MCF 10A (cell line): ENCODE data around the gene COG4. TPM values are rescaled to one million over a fixed set of nuclear protein-coding genes. Genes with fewer than 3 reads are reported as not detected.

Experiments
- BruUV-seq: library from RNA; stranded (reverse); fragments of 400-500 nt; replicated peaks from 2 replicates; lab custom pipeline; 2021; lab: Mats Ljungman, UMichigan
- CTCF ChIA-PET: fragments of 300-600 bp; sonication (Branson Sonifier 250); formaldehyde crosslinking; extraction: SDS; loops from one replicate; lab custom pipeline; 2021; ENCODE audit warnings: antibody characterized with exemption, inconsistent platforms; lab: Yijun Ruan, JAX
- POLR2A ChIA-PET: fragments of 300-600, 350-650 bp; sonication (Branson Sonifier 250); formaldehyde crosslinking; extraction: SDS; loops from one replicate; lab custom pipeline; 2020; ENCODE audit warnings: antibody characterized with exemption, inconsistent platforms; lab: Yijun Ruan, JAX
- DNase-seq: peaks from one replicate; pipeline ENCODE4 v3.0.0-alpha.2; 2018; ENCODE audit not compliant: unreplicated experiment
- H3K27ac Mint-ChIP-seq: one replicate; pipeline ENCODE4 v1.8.0; 2022; ENCODE audit warnings: mild to moderate bottlenecking, low read depth, mixed read lengths; ENCODE audit not compliant: unreplicated experiment
- H3K27me3 Mint-ChIP-seq: one replicate; pipeline ENCODE4 v1.8.0; 2022; ENCODE audit warnings: mixed read lengths; ENCODE audit not compliant: insufficient read depth, unreplicated experiment
- H3K36me3 Mint-ChIP-seq: one replicate; pipeline ENCODE4 v1.8.0; 2022; ENCODE audit warnings: mild to moderate bottlenecking, moderate library complexity, mixed read lengths; ENCODE audit not compliant: insufficient read depth, unreplicated experiment
- H3K4me1 Mint-ChIP-seq: one replicate; pipeline ENCODE4 v1.8.0; 2022; ENCODE audit warnings: mixed read lengths; ENCODE audit not compliant: insufficient read depth, unreplicated experiment
- H3K4me3 Mint-ChIP-seq: one replicate; pipeline ENCODE4 v1.8.0; 2022; ENCODE audit warnings: mild to moderate bottlenecking, moderate library complexity, mixed read lengths; ENCODE audit not compliant: unreplicated experiment
- H3K9me3 Mint-ChIP-seq: one replicate; pipeline ENCODE4 v1.8.0; 2022; ENCODE audit warnings: mixed read lengths; ENCODE audit not compliant: unreplicated experiment
- CTCF ChIP-seq: fragments of 200-600 bp; IDR thresholded peaks from one replicate; pipeline ENCODE4 v1.8.0; 2022; ENCODE audit warnings: antibody characterized with exemption, mild to moderate bottlenecking; ENCODE audit not compliant: unreplicated experiment
- intact Hi-C: fragments of 100-400 bp; cut with micrococcal nuclease; formaldehyde crosslinking; loops from 2 replicates; pipeline ENCODE4 v1.14.1; 2022
- total RNA-seq: library from RNA; stranded (reverse); gene quantifications from 2 replicates; pipeline ENCODE4 v1.2.3, GENCODE V29; 2022

Gene COG4
- total RNA-seq, 1 experiment from 2014 or later, result 62.2 TPM

- H3K9me3 Mint-ChIP-seq, result no peaks in the 10 kb centered on the region
- no peak for DNase-seq
- intact Hi-C loops, result no loop called here
- no peaks in the 10 kb centered on the region for H3K36me3 Mint-ChIP-seq
- CTCF ChIA-PET, result no interaction called here
- BruUV-seq, result no TSS peak
- POLR2A ChIA-PET, result interaction anchor here (2.0 kb wide), 1 partner anchor 53 kb away, joined by 9 read pairs; no protein-coding TSS in a partner anchor
- no peaks in the 10 kb centered on the region for H3K27me3 Mint-ChIP-seq
- no peak for TF ChIP-seq CTCF
- no peaks in the 10 kb centered on the region for H3K4me1 Mint-ChIP-seq
- H3K27ac Mint-ChIP-seq, result no peak overlapping the region
- H3K4me3 Mint-ChIP-seq, result no peak overlapping the region
Measured at GRCh38 chr16:70444249-70445063, 78.9 kb downstream of the COG4 start.

GRCh38 chr16:70442344-70442743 lies 81.0 kb downstream of the COG4 start:
- H3K27me3 Mint-ChIP-seq, result no peaks in the 10 kb centered on the region
- H3K9me3 Mint-ChIP-seq, result no peaks in the 10 kb centered on the region
- ChIA-PET CTCF (interaction anchor here (0.6 kb wide), 2 partner anchors 92 to 190 kb away, joined by 3 to 4 read pairs; partner anchors contain the start of gene EXOSC6), POLR2A (interaction anchor here (2.0 to 2.1 kb wide), 2 partner anchors 12 to 51 kb away, joined by 6 to 9 read pairs; partner anchors contain the start of gene FCSK)
- BruUV-seq, result no TSS peak
- H3K4me3 Mint-ChIP-seq, result no peak overlapping the region
- peaks cover 11% of the 10 kb centered on the region for H3K4me1 Mint-ChIP-seq
- H3K36me3 Mint-ChIP-seq, result no peaks in the 10 kb centered on the region
- intact Hi-C loops, result no loop called here
- no peak for TF ChIP-seq CTCF
- no peak overlapping the region for H3K27ac Mint-ChIP-seq
- DNase-seq, result no peak

- BruUV-seq, result no TSS peak
- POLR2A ChIA-PET, result interaction anchor here (0.9 to 2.1 kb wide), 2 partner anchors 13 to 60 kb away, joined by 4 to 6 read pairs; partner anchors contain the start of gene FCSK
Measured at GRCh38 chr16:70441406-70441990, 81.9 kb downstream of the COG4 start.

More at GRCh38 chr16:70441406-70441990, 81.9 kb downstream of the COG4 start:
- intact Hi-C loops, result no loop called here
- no peaks in the 10 kb centered on the region for H3K36me3 Mint-ChIP-seq
- H3K27me3 Mint-ChIP-seq, result no peaks in the 10 kb centered on the region
- H3K9me3 Mint-ChIP-seq, result no peaks in the 10 kb centered on the region
- no peak for TF ChIP-seq CTCF
- H3K4me1 Mint-ChIP-seq, result peaks cover 12% of the 10 kb centered on the region
- H3K4me3 Mint-ChIP-seq, result no peak overlapping the region
- no peak for DNase-seq
- CTCF ChIA-PET, result interaction anchor here (0.7 kb wide), 1 partner anchor 327 kb away, joined by 3 read pairs; no protein-coding TSS in a partner anchor
- H3K27ac Mint-ChIP-seq, result no peak overlapping the region
